ENCODE data around the gene PLXNA4.

- no peak for TF ChIP-seq TAF1 (IDR thresholded peaks at IDR 0.05; ENCODE audit: borderline replicate concordance, low read depth, low read length)
- TF ChIP-seq POLR2A (IDR thresholded peaks at IDR 0.05; ENCODE audit: low read depth, low read length), result no peak
Measured at GRCh38 chr7:132124575-132124974, 451.7 kb downstream of the PLXNA4 start.

Data from GM12892 (cell line).